HepG2 (cell line): ENCODE results near the gene FBXO33. TPM values are rescaled to one million over a fixed set of nuclear protein-coding genes. Genes with fewer than 3 reads are reported as not detected.

Experiments used
- MXI1 ChIP-seq: IDR thresholded peaks from 3 replicates; pipeline ENCODE4 v1.6.1; 2012; ENCODE audit warnings: low read depth, low read length, inconsistent platforms, borderline replicate concordance
- NFE2L1 ChIP-seq: sonication (generic); formaldehyde crosslinking; IDR thresholded peaks from 2 replicates; pipeline ENCODE4 v1.4.0; 2020; ENCODE audit warnings: missing genetic modification reagents, mild to moderate bottlenecking, borderline replicate concordance
- ZBTB40 ChIP-seq, 2 experiments: fragments of 450-650 bp in 1 of 2; sonication (generic) in 1 of 2; formaldehyde crosslinking in 1 of 2; IDR thresholded peaks; 2 replicates each; pipeline versions ENCODE4 v1.6.1 to v1.8.0; 2016 to 2022; ENCODE audit warnings: antibody characterized with exemption in 1 of 2, mild to moderate bottlenecking in 1 of 2, missing genetic modification reagents in 1 of 2
- polyA plus RNA-seq, 8 experiments: library from polyadenylated mRNA; depleted of rRNA in 3 of 8; stranded (reverse) in 7 of 8; unstranded in 1 of 8; fragments of >200 nt; fragmentation: Illumina TruSeq in 4 of 8; extraction: Trizol in 4 of 8; gene quantifications; 2 replicates each; pipeline versions ENCODE4 v1.2.1 to v1.2.3, GENCODE V29; 2011 to 2016; ENCODE audit warnings: low read depth in 4 of 8, missing spikeins in 1 of 8, mixed read lengths in 1 of 8; ENCODE audit not compliant: insufficient read depth in 1 of 8
- total RNA-seq, 5 experiments: library from RNA; depleted of rRNA; stranded (reverse); fragments of >200 nt; fragmentation: Illumina TruSeq; extraction: Trizol; gene quantifications; 2 replicates each; pipeline ENCODE4 v1.2.3, GENCODE V29; 2016; ENCODE audit warnings: low read depth in 1 of 5
- TF ChIP-seq, protein P1 (sequence below): sonication (generic); formaldehyde crosslinking; IDR thresholded peaks from 2 replicates; pipeline ENCODE4 v1.5.0; 2020; ENCODE audit warnings: missing genetic modification reagents, mild to moderate bottlenecking, borderline replicate concordance
- TF ChIP-seq, protein P2 (sequence below): sonication (generic); formaldehyde crosslinking; IDR thresholded peaks from 2 replicates; pipeline ENCODE4 v1.5.0; 2020; ENCODE audit warnings: mild to moderate bottlenecking, missing genetic modification reagents, moderate library complexity

The FBXO33 gene
- total and polyA plus RNA-seq, 2 of the 13 experiments (the other 11 are each of a cell fraction or from before 2014, with no cell fraction given): 15.5 to 16.9 TPM

GRCh38 chr14:39417014-39417413 lies 15.2 kb downstream of the FBXO33 start (continued):
- TF ChIP-seq ZBTB40 (IDR thresholded peaks at IDR 0.05): no peak
- TF ChIP-seq ZBTB40 (CRISPR knock-in tag; IDR thresholded peaks at IDR 0.05): no peak
- TF ChIP-seq, protein P1, sequence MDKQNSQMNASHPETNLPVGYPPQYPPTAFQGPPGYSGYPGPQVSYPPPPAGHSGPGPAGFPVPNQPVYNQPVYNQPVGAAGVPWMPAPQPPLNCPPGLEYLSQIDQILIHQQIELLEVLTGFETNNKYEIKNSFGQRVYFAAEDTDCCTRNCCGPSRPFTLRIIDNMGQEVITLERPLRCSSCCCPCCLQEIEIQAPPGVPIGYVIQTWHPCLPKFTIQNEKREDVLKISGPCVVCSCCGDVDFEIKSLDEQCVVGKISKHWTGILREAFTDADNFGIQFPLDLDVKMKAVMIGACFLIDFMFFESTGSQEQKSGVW (CRISPR knock-in tag): no peak
- TF ChIP-seq, protein P2, sequence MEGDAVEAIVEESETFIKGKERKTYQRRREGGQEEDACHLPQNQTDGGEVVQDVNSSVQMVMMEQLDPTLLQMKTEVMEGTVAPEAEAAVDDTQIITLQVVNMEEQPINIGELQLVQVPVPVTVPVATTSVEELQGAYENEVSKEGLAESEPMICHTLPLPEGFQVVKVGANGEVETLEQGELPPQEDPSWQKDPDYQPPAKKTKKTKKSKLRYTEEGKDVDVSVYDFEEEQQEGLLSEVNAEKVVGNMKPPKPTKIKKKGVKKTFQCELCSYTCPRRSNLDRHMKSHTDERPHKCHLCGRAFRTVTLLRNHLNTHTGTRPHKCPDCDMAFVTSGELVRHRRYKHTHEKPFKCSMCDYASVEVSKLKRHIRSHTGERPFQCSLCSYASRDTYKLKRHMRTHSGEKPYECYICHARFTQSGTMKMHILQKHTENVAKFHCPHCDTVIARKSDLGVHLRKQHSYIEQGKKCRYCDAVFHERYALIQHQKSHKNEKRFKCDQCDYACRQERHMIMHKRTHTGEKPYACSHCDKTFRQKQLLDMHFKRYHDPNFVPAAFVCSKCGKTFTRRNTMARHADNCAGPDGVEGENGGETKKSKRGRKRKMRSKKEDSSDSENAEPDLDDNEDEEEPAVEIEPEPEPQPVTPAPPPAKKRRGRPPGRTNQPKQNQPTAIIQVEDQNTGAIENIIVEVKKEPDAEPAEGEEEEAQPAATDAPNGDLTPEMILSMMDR (CRISPR knock-in tag): peak; percentile 60
- no peak for TF ChIP-seq MXI1
- TF ChIP-seq NFE2L1 (CRISPR knock-in tag): no peak
